GM19467 (cell line): ENCODE data around the gene SELENOO.

Experiments
- ATAC-seq: cut with Tn5 transposase; IDR thresholded peaks from one replicate; pipeline ENCODE4 v1.9.1; 2021; ENCODE audit warnings: mild to moderate bottlenecking, moderate library complexity; ENCODE audit not compliant: unreplicated experiment

The SELENOO gene

DNA sequence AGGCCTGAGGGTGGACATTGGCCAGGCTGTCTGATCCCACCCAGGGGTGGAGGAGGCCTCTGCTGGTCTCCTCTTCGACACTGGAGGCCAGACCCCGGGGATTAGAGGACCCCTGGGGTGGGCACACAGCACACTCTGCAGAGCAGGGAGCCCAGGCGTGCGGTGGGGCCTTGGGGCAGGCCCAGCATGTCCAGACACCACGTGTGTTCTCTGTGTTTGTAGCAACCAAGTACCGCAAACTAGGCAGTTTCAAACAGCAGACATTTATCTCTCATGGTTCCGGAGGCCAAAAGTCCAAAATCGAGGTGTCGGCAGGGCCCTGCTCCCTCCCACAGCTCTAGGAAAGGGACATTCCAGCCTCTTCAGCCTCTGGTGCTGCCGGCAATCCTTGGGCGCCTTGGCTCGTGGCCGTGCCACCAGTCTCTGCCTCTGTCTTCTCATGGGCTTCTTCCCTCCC lies 28.8 kb upstream of the SELENOO start:
- ATAC-seq, result no peak

DNA sequence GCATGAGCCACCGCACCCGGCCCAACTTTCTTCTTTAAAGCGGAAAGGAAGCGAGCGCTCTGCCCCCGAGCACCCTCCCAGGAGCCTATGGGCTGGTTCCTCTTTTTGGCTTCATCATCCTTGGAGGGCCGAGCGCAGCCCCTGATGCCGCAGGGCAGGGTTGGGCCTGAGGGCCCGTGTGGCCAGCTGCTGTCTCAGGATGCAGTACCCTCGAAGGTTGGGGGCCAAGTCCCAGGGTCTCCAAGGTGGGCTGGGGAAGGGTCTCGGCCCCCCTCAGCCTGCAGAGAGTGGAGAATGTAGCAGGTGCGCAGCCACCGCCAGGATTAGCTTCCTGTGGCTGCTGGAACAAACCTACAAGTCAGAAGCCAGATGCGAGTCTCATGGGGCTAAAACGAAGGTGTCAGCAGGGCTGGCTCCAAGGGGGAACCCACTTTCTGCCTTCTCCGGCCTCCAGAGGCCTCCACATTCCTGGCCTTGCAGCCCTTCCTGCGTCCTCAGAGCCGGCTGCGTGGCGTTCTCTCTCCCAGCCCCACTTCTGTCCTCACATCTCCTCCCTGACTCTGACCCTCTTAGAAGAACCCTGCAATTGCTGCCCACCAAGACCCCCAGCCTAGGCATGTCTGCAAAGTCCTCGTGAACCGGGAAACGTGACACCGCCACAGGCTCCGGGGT lies 27.4 kb upstream of the SELENOO start:
- ATAC-seq, result no peak

DNA sequence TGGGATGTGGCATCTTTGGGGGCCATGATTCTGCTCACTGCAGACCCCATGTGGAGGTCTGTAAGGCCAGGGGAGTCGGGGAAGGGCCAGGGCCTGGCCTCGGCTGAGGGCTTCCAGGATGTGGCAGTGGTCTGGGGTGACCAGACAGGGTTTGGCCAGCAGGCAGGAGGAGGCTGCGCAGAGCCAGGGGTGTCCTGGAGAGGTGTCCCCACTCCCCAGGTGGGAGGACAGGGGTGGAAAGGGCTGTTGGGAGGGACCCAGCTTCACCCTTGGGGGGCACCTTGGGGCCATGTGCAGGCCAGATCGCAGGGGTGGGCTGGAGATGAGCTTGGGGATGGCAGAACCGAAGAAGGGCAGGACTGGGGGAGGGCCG lies 26.8 kb upstream of the SELENOO start:
- no peak for ATAC-seq

DNA sequence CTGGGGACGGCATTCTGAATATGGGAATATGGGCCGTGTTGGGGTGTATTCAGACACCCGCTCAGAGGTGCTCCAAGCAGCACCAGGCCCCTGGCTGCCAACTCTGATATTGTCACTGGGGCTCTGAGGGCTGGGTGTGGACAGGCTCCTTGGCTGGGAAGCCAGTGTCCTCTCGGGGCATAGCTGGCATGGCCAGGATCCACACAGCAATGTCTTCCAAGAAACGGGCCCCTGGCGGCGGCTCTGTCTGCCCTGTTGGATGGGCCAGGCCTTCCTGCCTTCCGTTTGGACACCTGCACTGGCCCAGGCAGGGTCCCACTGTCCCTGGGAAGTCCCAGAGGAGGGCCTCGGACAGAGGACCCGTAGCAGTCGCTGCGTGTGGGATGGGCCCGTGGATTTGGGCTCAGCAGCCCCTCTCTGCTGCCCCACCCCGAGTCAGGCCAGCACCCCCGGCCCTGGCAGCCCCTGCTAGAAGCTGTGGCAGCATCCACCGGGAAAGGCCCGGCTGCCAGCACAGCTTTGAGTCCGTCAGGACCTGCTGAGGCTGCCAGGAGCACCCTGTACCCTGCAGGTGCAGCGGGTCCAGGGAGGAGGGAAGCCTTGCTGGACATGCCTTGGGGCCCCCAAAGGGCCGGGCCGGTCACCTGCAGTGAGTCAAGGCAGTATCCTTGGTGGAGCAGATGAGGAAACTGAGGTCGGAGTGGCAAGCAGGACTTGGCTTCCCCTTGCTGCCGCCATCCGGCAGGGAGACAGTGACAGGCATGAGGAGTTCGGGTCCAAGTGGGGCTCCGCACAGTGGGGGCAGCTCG lies 26.2 kb upstream of the SELENOO start:
- no peak for ATAC-seq

DNA sequence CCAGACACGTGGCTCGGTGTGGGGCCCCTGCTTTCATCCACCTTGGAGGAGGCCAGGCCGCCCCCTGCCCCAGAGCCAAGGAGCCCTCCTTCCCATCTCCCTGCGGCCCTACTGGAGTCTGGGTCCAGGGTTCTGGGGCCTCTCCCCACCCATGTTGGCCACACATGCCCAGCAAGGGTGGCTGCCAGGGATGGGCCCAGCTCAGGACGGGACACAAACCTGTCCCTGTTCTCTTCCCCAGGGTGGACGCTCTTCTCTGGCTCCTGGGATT lies 25.7 kb upstream of the SELENOO start:
- ATAC-seq, result no peak

DNA sequence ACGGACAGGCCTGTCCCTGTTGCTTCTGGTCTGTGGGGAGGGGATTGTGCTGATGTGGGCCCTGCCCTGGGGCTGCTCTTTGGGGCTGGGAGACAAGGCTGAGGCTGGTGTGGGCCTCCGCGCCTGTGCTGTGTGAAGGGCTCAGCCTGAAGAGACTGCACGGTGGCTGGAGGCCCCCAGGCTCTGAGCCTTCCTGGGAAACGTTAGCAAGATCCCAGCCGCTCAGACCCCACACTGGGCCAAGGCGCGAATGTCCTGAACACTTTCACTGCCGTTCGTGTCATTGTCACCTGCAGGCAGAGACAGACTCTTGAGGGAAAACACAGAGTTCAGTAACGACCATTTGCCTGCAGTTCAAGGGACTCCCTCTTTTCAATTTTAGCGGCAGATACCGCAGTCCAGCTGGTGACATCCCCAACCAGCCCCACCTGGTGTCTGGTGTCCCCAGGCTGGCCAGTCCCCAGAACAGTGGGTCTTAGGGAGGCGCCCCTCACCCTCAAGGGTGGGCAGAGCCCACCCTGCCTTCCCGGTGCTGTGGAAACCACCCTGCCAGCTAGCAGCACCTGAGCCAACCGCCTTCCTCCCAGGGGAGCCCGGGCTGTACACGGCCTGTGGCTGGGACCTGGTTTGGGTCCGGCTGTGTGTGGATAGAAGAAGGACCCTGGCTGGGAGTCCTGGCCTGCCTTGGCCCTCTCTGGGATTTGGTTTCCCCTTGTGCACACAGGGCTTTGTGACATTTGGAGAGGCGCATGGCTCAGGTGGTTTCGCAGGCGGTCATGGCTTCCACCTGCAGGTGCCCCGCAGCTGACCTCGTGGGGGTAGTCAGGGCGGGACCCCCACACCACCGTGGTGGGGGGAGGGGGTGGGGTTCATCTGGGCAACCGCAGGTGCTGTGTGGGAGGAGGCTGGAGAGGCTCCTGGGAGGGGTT lies 24.6 kb upstream of the SELENOO start:
- ATAC-seq, result no peak

DNA sequence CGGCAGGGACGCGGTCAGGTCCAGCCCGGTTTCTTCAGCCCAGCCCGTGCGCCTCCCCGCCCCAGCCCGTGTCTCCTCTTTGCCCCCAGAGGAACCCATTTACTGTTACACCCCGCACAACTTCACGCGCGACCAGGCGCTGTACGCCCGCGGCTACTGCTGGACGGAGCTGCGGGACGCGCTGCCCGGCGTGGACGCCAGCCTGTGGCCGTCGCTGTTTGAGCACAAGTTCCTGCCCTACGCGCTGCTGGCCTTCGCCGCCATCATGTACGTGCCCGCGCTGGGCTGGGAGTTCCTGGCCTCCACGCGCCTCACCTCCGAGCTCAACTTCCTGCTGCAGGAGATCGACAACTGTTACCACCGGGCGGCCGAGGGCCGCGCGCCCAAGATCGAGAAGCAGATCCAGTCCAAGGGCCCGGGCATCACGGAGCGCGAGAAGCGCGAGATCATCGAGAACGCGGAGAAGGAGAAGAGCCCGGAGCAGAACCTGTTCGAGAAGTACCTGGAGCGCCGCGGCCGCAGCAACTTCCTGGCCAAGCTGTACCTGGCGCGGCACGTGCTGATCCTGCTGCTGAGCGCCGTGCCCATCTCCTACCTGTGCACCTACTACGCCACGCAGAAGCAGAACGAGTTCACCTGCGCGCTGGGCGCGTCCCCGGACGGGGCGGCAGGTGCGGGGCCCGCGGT lies 23.8 kb upstream of the SELENOO start:
- no peak for ATAC-seq

DNA sequence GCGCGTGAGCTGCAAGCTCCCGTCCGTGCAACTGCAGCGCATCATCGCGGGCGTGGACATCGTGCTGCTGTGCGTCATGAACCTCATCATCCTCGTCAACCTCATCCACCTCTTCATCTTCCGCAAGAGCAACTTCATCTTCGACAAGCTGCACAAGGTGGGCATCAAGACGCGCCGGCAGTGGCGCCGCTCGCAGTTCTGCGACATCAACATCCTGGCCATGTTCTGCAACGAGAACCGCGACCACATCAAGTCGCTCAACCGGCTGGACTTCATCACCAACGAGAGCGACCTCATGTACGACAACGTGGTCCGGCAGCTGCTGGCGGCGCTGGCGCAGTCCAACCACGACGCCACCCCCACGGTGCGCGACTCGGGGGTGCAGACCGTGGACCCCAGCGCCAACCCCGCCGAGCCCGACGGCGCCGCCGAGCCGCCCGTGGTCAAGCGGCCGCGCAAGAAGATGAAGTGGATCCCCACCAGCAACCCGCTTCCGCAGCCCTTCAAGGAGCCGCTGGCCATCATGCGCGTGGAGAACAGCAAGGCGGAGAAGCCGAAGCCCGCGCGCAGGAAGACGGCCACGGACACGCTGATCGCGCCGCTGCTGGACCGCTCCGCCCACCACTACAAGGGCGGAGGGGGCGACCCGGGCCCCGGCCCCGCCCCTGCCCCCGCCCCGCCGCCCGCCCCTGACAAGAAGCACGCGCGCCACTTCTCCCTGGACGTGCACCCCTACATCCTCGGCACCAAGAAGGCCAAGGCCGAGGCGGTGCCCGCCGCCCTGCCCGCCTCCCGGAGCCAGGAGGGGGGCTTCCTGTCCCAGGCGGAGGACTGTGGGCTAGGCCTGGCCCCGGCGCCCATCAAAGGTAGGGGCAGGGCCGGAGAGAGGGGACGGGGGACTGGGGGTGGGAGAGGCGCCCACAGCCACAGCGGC lies 23.0 kb upstream of the SELENOO start:
- no peak for ATAC-seq

DNA sequence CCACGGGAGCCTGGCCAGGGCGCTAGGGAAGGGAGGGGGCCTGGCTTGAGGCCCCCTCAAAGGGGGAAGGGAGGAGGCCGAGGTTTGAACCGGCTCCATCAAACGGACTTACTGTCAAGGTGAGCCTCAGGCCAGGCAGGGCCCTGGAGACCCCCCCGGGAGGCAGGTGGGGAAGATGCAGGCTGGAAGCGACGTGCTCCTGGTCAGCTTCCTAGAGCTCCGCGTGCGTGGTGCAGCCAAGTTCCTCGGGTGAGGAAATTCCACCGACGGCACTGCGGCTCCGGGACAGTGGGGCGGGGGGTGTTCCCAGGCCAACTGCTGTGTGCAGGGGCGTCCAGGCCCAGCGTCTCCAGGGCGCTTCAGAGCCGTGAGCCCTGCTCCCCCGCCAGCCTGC lies 22.3 kb upstream of the SELENOO start:
- no peak for ATAC-seq

DNA sequence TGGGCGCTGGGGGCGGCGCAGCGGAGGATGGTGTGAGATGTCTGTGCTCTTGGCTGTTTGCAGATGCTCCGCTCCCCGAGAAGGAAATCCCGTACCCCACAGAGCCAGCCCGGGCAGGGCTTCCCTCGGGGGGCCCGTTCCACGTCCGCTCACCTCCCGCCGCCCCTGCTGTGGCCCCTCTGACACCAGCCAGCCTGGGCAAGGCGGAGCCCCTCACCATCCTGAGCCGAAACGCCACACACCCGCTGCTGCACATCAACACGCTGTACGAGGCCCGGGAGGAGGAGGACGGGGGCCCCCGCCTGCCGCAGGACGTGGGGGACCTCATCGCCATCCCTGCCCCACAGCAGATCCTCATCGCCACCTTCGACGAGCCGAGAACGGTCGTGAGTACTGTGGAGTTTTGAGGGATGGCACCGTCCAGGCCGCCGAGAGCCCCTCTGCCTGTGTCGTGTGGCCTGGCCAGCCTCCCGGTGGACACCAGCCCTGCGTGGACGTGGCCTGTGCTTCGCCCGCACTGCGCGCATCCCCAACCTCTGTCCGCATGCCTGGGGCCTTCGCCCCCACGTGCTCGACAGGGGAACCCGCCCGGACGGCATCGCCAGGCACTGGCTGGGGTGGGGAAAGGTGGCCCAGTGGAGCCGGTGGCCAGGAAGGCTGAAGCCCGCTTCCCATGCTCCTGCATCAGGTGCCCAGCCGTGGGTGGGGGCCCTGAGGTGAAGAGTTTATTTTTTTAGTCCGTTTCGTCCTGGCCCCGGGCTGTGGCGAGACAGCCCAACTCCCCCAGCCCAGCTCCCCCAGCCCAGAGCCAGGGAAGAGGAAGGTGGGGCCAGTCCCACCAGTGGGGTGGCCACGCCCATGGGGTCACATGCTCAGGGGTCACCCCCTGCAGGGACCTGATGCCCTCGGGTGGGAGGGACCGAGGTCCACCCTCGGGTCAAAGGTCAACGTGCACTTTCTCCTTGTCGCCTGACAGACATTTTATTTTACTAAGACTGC lies 21.6 kb upstream of the SELENOO start:
- no peak for ATAC-seq

DNA sequence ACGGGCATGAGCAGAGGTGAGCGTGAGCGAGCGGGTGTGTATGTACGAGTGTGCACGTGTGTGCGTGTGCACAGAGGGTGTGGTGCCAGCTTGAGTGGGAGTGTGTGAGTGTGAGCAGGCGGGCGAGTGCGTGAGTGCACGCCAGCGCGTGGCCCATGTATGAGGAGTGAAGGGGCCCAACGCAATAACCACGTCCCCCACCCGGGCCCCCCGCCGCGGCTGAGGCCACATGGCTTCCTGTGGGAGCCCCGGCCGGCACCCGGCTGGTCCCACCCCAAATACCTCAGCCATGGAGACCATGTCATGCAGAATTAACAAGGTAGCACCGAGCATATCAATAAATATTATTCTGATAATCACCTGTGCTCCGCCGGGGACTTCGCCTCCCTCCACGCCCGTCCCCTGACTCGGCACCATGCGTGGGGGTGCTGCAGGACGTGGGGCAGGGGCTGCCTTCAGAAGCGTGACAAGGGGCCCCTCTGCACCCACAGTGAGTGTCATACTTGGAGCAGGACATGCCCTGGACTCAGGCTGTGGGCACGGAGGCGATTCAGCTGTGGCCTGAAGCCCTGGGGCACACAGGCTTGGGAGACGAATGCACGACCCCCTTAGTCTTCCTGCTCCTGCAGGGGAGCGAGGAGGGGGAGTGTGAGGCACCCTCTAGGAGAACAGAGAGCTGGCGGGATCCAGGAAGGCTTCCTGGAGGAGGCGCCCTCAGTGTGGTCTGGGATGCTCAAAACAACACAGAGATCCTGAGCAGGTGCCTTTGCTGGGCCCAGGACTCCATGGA lies 20.7 kb upstream of the SELENOO start:
- no peak for ATAC-seq

DNA sequence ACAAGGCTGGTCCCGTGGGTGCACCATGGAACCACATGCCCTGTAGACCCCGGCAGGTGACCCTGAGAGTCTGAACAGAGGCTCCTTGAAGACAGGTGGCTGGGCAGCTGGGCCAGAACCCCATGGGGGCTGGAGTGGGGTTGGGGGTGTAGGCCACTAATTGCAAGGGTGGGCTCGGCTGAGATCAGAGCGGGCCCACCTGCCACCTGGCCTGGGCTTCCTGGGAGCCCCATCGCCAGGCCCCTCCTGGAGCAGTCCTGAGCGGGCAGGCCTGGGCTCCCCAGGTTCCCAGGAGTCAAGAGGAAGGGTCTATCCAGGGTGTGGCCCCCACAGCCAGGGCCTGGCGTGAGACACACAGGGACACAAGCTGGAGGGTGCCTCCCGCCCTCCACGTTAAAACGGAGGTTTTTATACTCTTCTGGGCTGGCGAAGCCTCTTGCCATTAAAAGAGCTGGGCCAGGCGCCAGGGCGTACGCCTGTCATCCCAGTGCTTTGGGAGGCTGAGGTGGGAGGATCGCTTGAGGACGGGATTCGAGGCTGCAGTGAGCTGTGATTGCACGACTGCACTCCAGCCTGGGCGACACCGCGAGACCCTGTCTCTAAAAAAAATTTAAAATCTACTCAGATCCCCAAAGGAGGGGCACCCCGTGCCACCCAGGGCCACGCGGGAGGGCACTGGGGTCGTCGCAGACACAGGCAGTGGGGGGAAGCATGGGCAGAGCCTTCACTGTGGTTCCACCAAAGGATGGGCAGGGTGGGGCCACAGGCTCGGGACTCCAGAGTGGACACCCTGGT lies 19.9 kb upstream of the SELENOO start:
- no peak for ATAC-seq

DNA sequence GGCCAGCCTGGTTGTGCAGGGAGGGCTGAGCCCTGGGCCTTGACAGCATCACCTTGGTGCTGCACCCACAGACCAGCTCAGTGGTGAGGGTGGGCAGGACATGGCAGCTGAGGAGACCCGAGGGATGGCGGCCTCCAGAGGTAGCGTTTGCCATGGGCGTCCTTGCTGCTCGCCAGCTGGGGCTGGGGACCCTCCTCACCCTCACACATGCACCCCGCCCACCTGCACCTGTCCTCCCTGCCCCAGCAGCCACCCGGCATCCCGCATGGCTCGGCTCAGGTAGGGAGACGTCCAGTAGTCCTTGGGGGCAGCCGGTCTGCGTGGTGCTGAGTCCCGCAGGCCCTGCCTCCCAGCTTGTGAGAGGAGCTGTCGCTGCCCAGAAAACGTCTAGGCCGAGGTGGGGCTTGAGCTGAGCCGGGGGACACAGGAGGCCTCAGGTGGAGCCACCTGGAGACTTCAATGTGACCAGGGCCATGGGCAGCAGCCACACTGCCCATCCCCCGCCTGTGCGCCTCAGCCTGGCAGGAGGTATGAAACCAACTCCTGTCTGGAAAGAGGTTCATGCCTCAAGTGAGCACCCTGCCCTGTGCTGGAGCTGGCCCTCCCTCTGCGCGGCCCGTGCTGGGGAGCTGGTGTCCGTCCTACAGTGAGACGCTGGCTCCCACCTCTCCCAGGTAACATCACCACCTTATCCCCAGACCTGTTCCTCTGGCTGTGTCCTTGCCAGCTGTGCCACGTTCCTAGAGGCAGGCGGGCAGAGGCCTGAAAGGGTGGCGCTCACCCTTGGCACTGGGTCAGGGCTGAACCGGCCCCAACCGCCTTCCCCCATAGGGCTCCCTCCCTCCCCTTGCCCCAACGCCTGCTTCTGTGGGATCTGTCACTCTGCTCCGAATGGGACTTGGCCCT lies 18.4 kb upstream of the SELENOO start:
- no peak for ATAC-seq

DNA sequence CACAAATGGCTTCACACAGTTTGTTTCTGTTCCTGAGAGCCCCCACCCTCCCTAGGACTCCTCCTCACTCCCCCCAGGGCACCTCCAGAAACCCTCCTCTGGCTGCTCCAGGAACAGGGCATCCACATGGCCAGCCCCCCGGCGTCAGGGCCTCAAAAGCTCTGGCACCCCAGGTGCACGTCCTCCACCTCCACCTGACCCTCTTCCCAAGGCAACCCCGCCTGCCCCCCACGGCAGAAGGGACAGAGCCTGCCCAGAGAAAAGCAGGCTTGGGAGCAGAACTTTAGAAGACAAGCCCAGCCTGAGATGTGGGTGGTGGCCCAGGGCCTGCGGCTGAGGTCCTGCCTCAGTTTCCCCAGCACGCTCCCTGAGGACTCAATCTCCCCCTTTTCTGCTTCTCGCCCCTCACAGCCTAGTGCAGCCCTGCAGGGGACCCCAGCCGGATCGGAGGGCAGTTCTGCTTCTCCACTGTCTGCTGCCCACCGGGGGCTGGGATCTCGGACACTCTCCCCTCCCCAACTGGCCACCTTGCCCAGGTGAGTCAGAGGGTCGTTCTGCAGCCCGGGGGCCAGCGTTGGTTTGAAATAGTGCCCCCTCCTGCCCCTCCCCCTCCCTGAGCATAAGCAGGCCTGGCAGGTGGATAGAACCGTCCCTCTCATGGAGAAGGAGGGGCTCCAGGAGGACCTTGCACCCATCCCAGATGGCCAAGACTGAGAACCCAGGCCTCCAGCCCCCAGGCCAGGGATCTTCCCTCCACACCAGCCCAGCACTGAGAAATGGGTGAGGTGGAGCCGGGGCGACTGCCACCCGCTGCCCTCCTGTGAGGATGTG lies 17.5 kb upstream of the SELENOO start:
- ATAC-seq, result no peak
